Measurements from ENCODE around the gene ATAD3A.

- TF ChIP-seq CTCF (IDR thresholded peaks at IDR 0.05; ENCODE audit: low read depth, low read length) (no peak), EZH2phosphoT487 (IDR thresholded peaks at IDR 0.05; ENCODE audit: low read depth) (no peak)
Observed at GRCh38 chr1:1556505-1556904, 44.5 kb downstream of the ATAD3A start.
